ENCODE results near the gene B3GNT8. TPM values are rescaled to one million over a fixed set of nuclear protein-coding genes. Genes with fewer than 3 reads are reported as not detected.

The B3GNT8 gene
- total and polyA plus RNA-seq, 2 of the 8 experiments (the other 6 are each of a cell fraction or from before 2014, with no cell fraction given), result 0.67 to 0.86 TPM

DNA sequence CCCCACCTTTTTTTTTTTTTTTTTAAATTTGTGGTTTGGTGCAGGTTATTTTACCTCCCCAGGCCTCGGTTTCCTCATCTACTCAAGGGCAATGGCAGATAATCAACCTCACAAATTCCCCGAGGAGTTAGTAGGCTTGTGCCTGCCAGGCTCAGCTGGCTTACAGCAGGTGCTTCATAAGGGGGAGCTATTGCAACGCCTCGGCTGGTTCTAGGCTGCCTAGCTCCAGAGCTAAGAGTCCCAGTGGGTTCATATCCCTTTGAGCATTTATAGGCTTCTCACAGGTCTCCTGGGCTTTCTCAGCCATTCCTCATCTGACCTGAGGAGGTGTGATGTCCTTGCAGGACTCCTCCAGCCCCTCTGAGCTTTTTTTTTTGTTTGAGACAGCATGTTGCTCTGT lies 18.9 kb downstream of the B3GNT8 start:
- Histone ChIP-seq H3K4me1 (replicated peaks in 1 of 4; ENCODE audit: control insufficient read depth in 3 of 4, insufficient read depth in 4 of 4, low read length in 3 of 4) (peaks cover 0 to 5% (median 1%) of the 10 kb centered on the region in 4 experiments; a peak in 5 of 7 replicates), H3K23me2 (ENCODE audit: low read depth, low read length) (no peaks in the 10 kb centered on the region), H3K79me1 (ENCODE audit: low read depth, low read length) (no peaks in the 10 kb centered on the region), H3K56ac (replicated peaks; ENCODE audit: insufficient read length, low read depth, low read length) (no peak overlapping the region), H2BK5ac (ENCODE audit: low read depth, low read length) (no peak overlapping the region), H3K79me2 (ENCODE audit: control insufficient read depth in 1 of 2, insufficient read depth in 2 of 2, low read length in 2 of 2) (no peaks in the 10 kb centered on the region), H3K18ac (ENCODE audit: extremely low read depth, low read length) (no peak overlapping the region), H2BK12ac (ENCODE audit: low read depth, low read length) (no peak overlapping the region), H3K9me3 (ENCODE audit: insufficient read depth in 2 of 2, low read depth in 1 of 2, low read length in 1 of 2) (no peaks in the 10 kb centered on the region), H3K27ac (ENCODE audit: low read depth, low read length) (no peak overlapping the region), H3K4me3 (ENCODE audit: extremely low read depth in 1 of 4, insufficient read depth in 2 of 4, low read depth in 3 of 4, low read length in 4 of 4) (no peak overlapping the region), H4K5ac (ENCODE audit: insufficient read length, low read depth, low read length) (no peak overlapping the region), H3K4me2 (ENCODE audit: insufficient read depth in 1 of 2, low read depth in 2 of 2, low read length in 2 of 2) (no peak overlapping the region), H3K9ac (replicated peaks in 1 of 4; ENCODE audit: extremely low read depth in 1 of 4, low read depth in 3 of 4, low read length in 3 of 4) (no peak overlapping the region), H2AK5ac (ENCODE audit: low read depth, low read length) (no peak overlapping the region), H3K27me3 (replicated peaks in 1 of 4; ENCODE audit: control insufficient read depth in 3 of 4, extremely low read depth in 1 of 4, insufficient read depth in 3 of 4, low read length in 3 of 4) (no peaks in the 10 kb centered on the region), H2BK20ac (ENCODE audit: low read length) (no peak overlapping the region), H3K4ac (replicated peaks; ENCODE audit: insufficient read length, low read depth, low read length) (no peak overlapping the region), H2BK120ac (replicated peaks; ENCODE audit: low read depth, low read length) (no peak overlapping the region), H3K23ac (ENCODE audit: insufficient read length) (no peak overlapping the region), H4K20me1 (replicated peaks in 1 of 2; ENCODE audit: control insufficient read depth in 1 of 2, insufficient read depth in 2 of 2, low read length in 2 of 2) (peaks cover 0 to 5% of the 10 kb centered on the region in 2 experiments), H2BK15ac (ENCODE audit: low read length) (no peak overlapping the region), H2AFZ (ENCODE audit: low read length) (no peak overlapping the region), H4K8ac (ENCODE audit: extremely low read depth, insufficient read depth, low read length) (no peak overlapping the region), H3K36me3 (ENCODE audit: control insufficient read depth in 2 of 4, insufficient read depth in 4 of 4, low read length in 3 of 4) (peaks cover 0 to 5% (median 2%) of the 10 kb centered on the region in 4 experiments; a peak in 4 of 8 replicates), H3K14ac (ENCODE audit: insufficient read length) (no peak overlapping the region), H4K91ac (replicated peaks; ENCODE audit: insufficient read length, low read length) (no peak overlapping the region)
- FAIRE-seq (no peak), DNase-seq (ENCODE audit: low read depth in 1 of 2, low spot score in 2 of 2) (no peak)
- CTCF ChIA-PET (ENCODE audit: partially characterized antibody), result interaction anchor here (0.6 to 4.9 kb wide), 12 partner anchors 9 to 162 kb away, joined by 3 to 34 read pairs (median 4); partner anchors contain the start of gene B3GNT8
- POLR2A ChIA-PET (ENCODE audit: partially characterized antibody), result interaction anchor here (0.6 to 3.3 kb wide), 10 partner anchors 8 to 113 kb away, joined by 3 to 13 read pairs (median 4); partner anchors contain the start of genes B3GNT8 and DMAC2
- TF ChIP-seq, protein P1, sequence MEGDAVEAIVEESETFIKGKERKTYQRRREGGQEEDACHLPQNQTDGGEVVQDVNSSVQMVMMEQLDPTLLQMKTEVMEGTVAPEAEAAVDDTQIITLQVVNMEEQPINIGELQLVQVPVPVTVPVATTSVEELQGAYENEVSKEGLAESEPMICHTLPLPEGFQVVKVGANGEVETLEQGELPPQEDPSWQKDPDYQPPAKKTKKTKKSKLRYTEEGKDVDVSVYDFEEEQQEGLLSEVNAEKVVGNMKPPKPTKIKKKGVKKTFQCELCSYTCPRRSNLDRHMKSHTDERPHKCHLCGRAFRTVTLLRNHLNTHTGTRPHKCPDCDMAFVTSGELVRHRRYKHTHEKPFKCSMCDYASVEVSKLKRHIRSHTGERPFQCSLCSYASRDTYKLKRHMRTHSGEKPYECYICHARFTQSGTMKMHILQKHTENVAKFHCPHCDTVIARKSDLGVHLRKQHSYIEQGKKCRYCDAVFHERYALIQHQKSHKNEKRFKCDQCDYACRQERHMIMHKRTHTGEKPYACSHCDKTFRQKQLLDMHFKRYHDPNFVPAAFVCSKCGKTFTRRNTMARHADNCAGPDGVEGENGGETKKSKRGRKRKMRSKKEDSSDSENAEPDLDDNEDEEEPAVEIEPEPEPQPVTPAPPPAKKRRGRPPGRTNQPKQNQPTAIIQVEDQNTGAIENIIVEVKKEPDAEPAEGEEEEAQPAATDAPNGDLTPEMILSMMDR (IDR thresholded peaks at IDR 0.05; ENCODE audit: control extremely low read depth in 1 of 3, insufficient read depth in 1 of 3, low read depth in 1 of 3, low read length in 3 of 3), result peak in 2 of 3 experiments; percentile 16 to 49; a peak in 2 of 4 replicates
- no peak for TF ChIP-seq BCL11A (IDR thresholded peaks at IDR 0.05; ENCODE audit: low read depth in 2 of 2, low read length in 2 of 2)
- no peak for TF ChIP-seq JUN (IDR thresholded peaks at IDR 0.05; ENCODE audit: low read depth, low read length)
- TF ChIP-seq NRF1 (IDR thresholded peaks at IDR 0.05; ENCODE audit: low read depth, low read length), result no peak
- no peak for TF ChIP-seq CREB1 (IDR thresholded peaks at IDR 0.05)
- TF ChIP-seq KDM1A (IDR thresholded peaks at IDR 0.05; ENCODE audit: borderline replicate concordance, low read length), result no peak
- no peak for TF ChIP-seq TCF12 (IDR thresholded peaks at IDR 0.05; ENCODE audit: low read depth, low read length)
- TF ChIP-seq CBX5 (IDR thresholded peaks at IDR 0.05; ENCODE audit: low read depth, low read length), result no peak
- TF ChIP-seq RAD21 (IDR thresholded peaks at IDR 0.05 in 1 of 2, conservative IDR thresholded peaks at IDR 0.05 in 1 of 2; ENCODE audit: low read depth in 2 of 2, low read length in 2 of 2), result peak; percentile 13 to 47; a peak in 2 of 4 replicates
- no peak for TF ChIP-seq HDAC2 (IDR thresholded peaks at IDR 0.05; ENCODE audit: borderline replicate concordance in 1 of 2, low read depth in 2 of 2, low read length in 2 of 2)
- TF ChIP-seq SIX5 (IDR thresholded peaks at IDR 0.05; ENCODE audit: low read depth, low read length), result no peak
- 84% methylated on average over 4 of the region's 4 CpGs; no CpG with 5 or more reads in 1 of the 2 experiments for WGBS, 2 experiments (ENCODE audit: extremely low coverage in 1 of 2, insufficient coverage in 1 of 2, insufficient read length in 1 of 2, insufficient replicate concordance in 2 of 2, low coverage in 1 of 2, low lambda C conversion rate in 2 of 2, missing lambda C conversion rate in 1 of 2)

All from H1 (cell line).